B cell (primary cell): ENCODE data around the gene SERBP1.

Experiments
- EZH2 ChIP-seq: IDR thresholded peaks from 2 replicates; pipeline ENCODE4 v1.6.1; 2012; ENCODE audit warnings: borderline replicate concordance, low read depth, mild to moderate bottlenecking, moderate library complexity, low read length; ENCODE audit not compliant: insufficient read depth, poor library complexity, severe bottlenecking
- TF ChIP-seq, protein P1 (sequence below): fragments of 200-600 bp; IDR thresholded peaks from one replicate; pipeline ENCODE4 v1.8.0; 2022; ENCODE audit warnings: antibody characterized with exemption, mild to moderate bottlenecking

DNA sequence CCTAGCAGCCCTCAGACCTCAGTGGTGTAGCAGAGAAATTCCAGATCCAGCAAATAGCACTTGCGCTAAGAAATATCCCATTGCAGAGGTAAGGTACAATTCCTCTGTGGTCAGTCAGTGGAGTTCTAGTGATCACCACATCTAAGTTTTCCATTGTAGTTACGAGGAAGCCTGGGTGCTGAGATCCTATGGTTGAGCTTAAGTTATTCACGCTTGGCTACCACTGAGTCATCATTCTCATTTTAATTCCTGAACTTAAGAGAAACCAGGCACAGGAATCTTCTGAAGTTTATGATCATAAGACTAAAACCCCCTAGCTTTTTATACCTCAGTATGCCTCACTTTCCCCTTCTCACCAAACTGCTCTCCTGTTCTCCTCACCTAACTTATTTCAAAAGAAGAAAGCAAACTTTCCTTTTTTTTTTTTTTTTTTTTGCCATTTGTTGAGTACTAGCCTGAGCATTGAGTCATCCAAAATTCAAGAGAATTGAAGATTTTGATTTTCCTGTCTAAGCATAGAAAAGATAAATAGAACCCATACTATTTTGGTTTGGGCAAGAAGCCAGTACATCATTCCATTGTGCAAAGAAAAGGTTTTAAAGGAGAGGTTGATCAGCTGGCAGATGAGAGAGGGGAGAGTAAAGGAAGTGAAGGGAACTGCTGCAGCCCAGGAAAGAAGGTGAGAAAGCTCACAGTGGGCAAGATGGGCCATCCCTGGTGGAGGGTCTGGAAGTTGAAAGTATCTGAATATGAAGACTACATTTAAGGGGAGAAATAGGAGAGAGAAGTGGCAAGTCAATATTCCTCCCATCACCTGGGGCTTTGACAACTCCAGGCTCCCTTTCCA lies 39.9 kb downstream of the SERBP1 start:
- TF ChIP-seq EZH2, result no peak
- TF ChIP-seq, protein P1, sequence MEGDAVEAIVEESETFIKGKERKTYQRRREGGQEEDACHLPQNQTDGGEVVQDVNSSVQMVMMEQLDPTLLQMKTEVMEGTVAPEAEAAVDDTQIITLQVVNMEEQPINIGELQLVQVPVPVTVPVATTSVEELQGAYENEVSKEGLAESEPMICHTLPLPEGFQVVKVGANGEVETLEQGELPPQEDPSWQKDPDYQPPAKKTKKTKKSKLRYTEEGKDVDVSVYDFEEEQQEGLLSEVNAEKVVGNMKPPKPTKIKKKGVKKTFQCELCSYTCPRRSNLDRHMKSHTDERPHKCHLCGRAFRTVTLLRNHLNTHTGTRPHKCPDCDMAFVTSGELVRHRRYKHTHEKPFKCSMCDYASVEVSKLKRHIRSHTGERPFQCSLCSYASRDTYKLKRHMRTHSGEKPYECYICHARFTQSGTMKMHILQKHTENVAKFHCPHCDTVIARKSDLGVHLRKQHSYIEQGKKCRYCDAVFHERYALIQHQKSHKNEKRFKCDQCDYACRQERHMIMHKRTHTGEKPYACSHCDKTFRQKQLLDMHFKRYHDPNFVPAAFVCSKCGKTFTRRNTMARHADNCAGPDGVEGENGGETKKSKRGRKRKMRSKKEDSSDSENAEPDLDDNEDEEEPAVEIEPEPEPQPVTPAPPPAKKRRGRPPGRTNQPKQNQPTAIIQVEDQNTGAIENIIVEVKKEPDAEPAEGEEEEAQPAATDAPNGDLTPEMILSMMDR, result no peak
